ENCODE data around the gene OR8K1.

GRCh38 chr11:56307836-56308235, 38.0 kb upstream of the OR8K1 start:
- TF ChIP-seq CTCF (IDR thresholded peaks at IDR 0.05) (no peak), POLR2A (IDR thresholded peaks at IDR 0.05) (no peak), POLR2AphosphoS5 (IDR thresholded peaks at IDR 0.05) (no peak), EP300 (IDR thresholded peaks at IDR 0.05) (no peak)

Data from gastroesophageal sphincter (tissue), 3 donors.